Right ventricle myocardium superior (tissue), 1 donor: ENCODE results near the gene ATP2A1. TPM values are rescaled to one million over a fixed set of nuclear protein-coding genes. Genes with fewer than 3 reads are reported as not detected.
"Not testable (repeated sequence)": the region's sequence is repeated elsewhere in the genome, so short reads cannot be mapped to it uniquely, and the experiment has no call there.

Source experiments
- ATAC-seq: fragments of 200-7000 bp; cut with Tn5 transposase; one replicate; pipeline ENCODE4 v1.9.1; 2020; ENCODE audit warnings: mild to moderate bottlenecking; ENCODE audit not compliant: poor library complexity
- DNase-seq: peaks from one replicate; pipeline ENCODE4 v3.0.0-alpha.2; 2020
- intact Hi-C: fragments of 100-400 bp; cut with DNase I; formaldehyde crosslinking; loops from one replicate; pipeline ENCODE4 v1.11.2; 2022
- total RNA-seq: library from RNA; stranded (reverse); fragmentation: NEBNext Ultra II Directional; extraction: Animal tissue kit (Norgen Biotek cat#: 25700); gene quantifications from one replicate; pipeline ENCODE4 v1.2.1, GENCODE V29; 2021
- donor health status: DM: no; HTN: yes; CAD: no; lungs with severe emphysema.

The ATP2A1 gene
- total RNA-seq, 1 donor from 2014 or later, result not detected

- intact Hi-C loops, result no loop called here
- ATAC-seq, result peak; percentile 96
- peak; percentile 96 for DNase-seq
These were observed 46.6 kb downstream of the ATP2A1 start, which contains the start of gene RABEP2 for GRCh38 chr16:28924762-28925385. Gene RABEP2 (minus strand): TSS chr16:28925238. CDS start chr16:28925163, 75 bp downstream.

GRCh38 chr16:28925386-28926228 is 47.3 kb downstream of the ATP2A1 start:
- intact Hi-C loops, result no loop called here
- DNase-seq (peak; percentile 89), ATAC-seq (peak; percentile 75)

- DNase-seq, ATAC-seq, intact Hi-C loops: not testable (repeated sequence)
These were observed 48.0 kb downstream of the ATP2A1 start for GRCh38 chr16:28926284-28926683.

GRCh38 chr16:28927815-28928214 is 49.5 kb downstream of the ATP2A1 start:
- DNase-seq, result no peak
- intact Hi-C loops, result no loop called here
- ATAC-seq, result no peak

GRCh38 chr16:28930203-28930602 is 51.9 kb downstream of the ATP2A1 start:
- no peak for DNase-seq
- ATAC-seq, result no peak
- intact Hi-C loops, result no loop called here

- no peak for ATAC-seq
- intact Hi-C loops, result no loop called here
These were observed 52.4 kb downstream of the ATP2A1 start for GRCh38 chr16:28930652-28931051.

GRCh38 chr16:28931801-28932225 is 53.5 kb downstream of the ATP2A1 start, which contains the start of gene CD19:
Gene CD19 (plus strand): TSS chr16:28931971. CDS start chr16:28932001, 30 bp downstream.
- DNase-seq (no peak), ATAC-seq (no peak)
- intact Hi-C loops, result no loop called here

More at GRCh38 chr16:28930652-28931051, 52.4 kb downstream of the ATP2A1 start:
- DNase-seq, result no peak

- DNase-seq, result no peak
- intact Hi-C loops, result no loop called here
- no peak for ATAC-seq
These were observed 54.3 kb downstream of the ATP2A1 start for GRCh38 chr16:28932339-28933141.

GRCh38 chr16:28933171-28933570 is 54.9 kb downstream of the ATP2A1 start:
- intact Hi-C loops, result no loop called here
- ATAC-seq (no peak), DNase-seq (no peak)

GRCh38 chr16:28935346-28935745 is 57.1 kb downstream of the ATP2A1 start:
- ATAC-seq (no peak), DNase-seq (no peak)
- intact Hi-C loops, result no loop called here

GRCh38 chr16:28935924-28936783 is 57.9 kb downstream of the ATP2A1 start:
- DNase-seq, result peak; percentile 89
- peak; percentile 95 for ATAC-seq
- intact Hi-C loops, result no loop called here

- ATAC-seq (no peak), DNase-seq (no peak)
- intact Hi-C loops, result no loop called here
These were observed 58.5 kb downstream of the ATP2A1 start for GRCh38 chr16:28936784-28937155.

GRCh38 chr16:28937222-28937876 is 59.1 kb downstream of the ATP2A1 start:
- DNase-seq (no peak), ATAC-seq (no peak)
- intact Hi-C loops, result no loop called here

GRCh38 chr16:28938721-28939120 is 60.4 kb downstream of the ATP2A1 start:
- ATAC-seq (no peak), DNase-seq (no peak)
- intact Hi-C loops, result no loop called here

- intact Hi-C loops, ATAC-seq, DNase-seq: not testable (repeated sequence)
These were observed 61.5 kb downstream of the ATP2A1 start for GRCh38 chr16:28939825-28940224.

- no peak for ATAC-seq
These were observed 65.0 kb downstream of the ATP2A1 start for GRCh38 chr16:28943281-28943680.

GRCh38 chr16:28946681-28947080 is 68.4 kb downstream of the ATP2A1 start:
- ATAC-seq, result no peak
- DNase-seq, result no peak
- intact Hi-C loops, result no loop called here

More at GRCh38 chr16:28943281-28943680, 65.0 kb downstream of the ATP2A1 start:
- no peak for DNase-seq
- intact Hi-C loops, result no loop called here
